GM12878 (cell line): ENCODE data around the gene FATE1. TPM values are rescaled to one million over a fixed set of nuclear protein-coding genes. Genes with fewer than 3 reads are reported as not detected.

Source experiments
- ATAC-seq: fragments of 200-7000 bp; cut with Tn5 transposase; 3 replicates; pipeline ENCODE4 v1.9.1; 2020; ENCODE audit warnings: mild to moderate bottlenecking, moderate library complexity
- BruUV-seq: library from RNA; stranded (reverse); fragments of 400-500 nt; replicated peaks from 2 replicates; lab custom pipeline; 2021; lab: Mats Ljungman, UMichigan
- CTCF ChIA-PET: fragments of 300-600 bp; sonication (Branson Sonifier 250); formaldehyde crosslinking; extraction: SDS; loops from one replicate; lab custom pipeline; 2021; ENCODE audit warnings: inconsistent platforms; lab: Yijun Ruan, JAX
- POLR2A ChIA-PET: fragments of 350-600 bp; formaldehyde crosslinking; extraction: SDS; loops from one replicate; lab custom pipeline; 2021; ENCODE audit warnings: inconsistent platforms; lab: Charles Lee
- RAD21 ChIA-PET: fragments of 300-600 bp; sonication (Branson Sonifier 250); formaldehyde crosslinking; loops from one replicate; lab custom pipeline; 2023; ENCODE audit warnings: antibody characterized with exemption; ENCODE audit not compliant: unreplicated experiment; lab: Charles Lee
- SMC1A ChIA-PET: fragments of 300-600 bp; sonication (Branson Sonifier 250); formaldehyde crosslinking; loops from one replicate; lab custom pipeline; 2023; ENCODE audit not compliant: unreplicated experiment, uncharacterized antibody; lab: Charles Lee
- DNase-seq: peaks from one replicate; pipeline ENCODE4 v3.0.0-alpha.2; 2011; ENCODE audit warnings: low read depth, low spot score
- FAIRE-seq: peaks from 3 replicates; lab custom pipeline; 2011; peaks lifted over from hg19 to GRCh38; lab: Jason Lieb, UNC
- H2AFZ ChIP-seq: 2 replicates; pipeline ENCODE4 v1.6.0; 2011; ENCODE audit warnings: low read depth, low read length, control low read depth; ENCODE audit not compliant: control insufficient read depth
- H3K27ac ChIP-seq: 2 replicates; pipeline ENCODE4 v1.5.1; 2011; ENCODE audit warnings: control low read depth; ENCODE audit not compliant: control insufficient read depth, insufficient read depth
- H3K27me3 ChIP-seq, 2 experiments: replicated peaks in 1 of 2; 2 replicates each; pipeline versions ENCODE4 v1.6.0 to v1.6.1; 2011; ENCODE audit warnings: low read length in 1 of 2; ENCODE audit not compliant: control insufficient read depth in 2 of 2, insufficient read depth in 2 of 2
- H3K36me3 ChIP-seq, 2 experiments: 2 replicates each; pipeline ENCODE4 v1.5.1; 2011; ENCODE audit warnings: low read length in 1 of 2; ENCODE audit not compliant: control insufficient read depth in 2 of 2, insufficient read depth in 2 of 2
- H3K4me1 ChIP-seq: 2 replicates; pipeline ENCODE4 v1.6.1; 2011; ENCODE audit warnings: mild to moderate bottlenecking, low read length, moderate library complexity, mixed read lengths; ENCODE audit not compliant: control insufficient read depth, insufficient read depth
- H3K4me2 ChIP-seq: 2 replicates; pipeline ENCODE4 v1.6.0; 2011; ENCODE audit warnings: control low read depth; ENCODE audit not compliant: control insufficient read depth, insufficient read depth
- H3K4me3 ChIP-seq: fragments of 200-600 bp; sonication (generic); 2 replicates; pipeline ENCODE4 v1.5.1; 2016
- H3K79me2 ChIP-seq: 2 replicates; pipeline ENCODE4 v1.6.0; 2011; ENCODE audit warnings: low read length; ENCODE audit not compliant: control insufficient read depth, insufficient read depth
- H3K9ac ChIP-seq: 2 replicates; pipeline ENCODE4 v1.8.0; 2011; ENCODE audit warnings: low read length, control low read depth, mixed read lengths; ENCODE audit not compliant: control insufficient read depth, insufficient read depth
- H3K9me3 ChIP-seq: replicated peaks from 3 replicates; pipeline ENCODE4 v1.5.1; 2011; ENCODE audit warnings: mild to moderate bottlenecking, low read length; ENCODE audit not compliant: control insufficient read depth, insufficient read depth
- H4K20me1 ChIP-seq: 2 replicates; pipeline ENCODE4 v1.6.0; 2011; ENCODE audit not compliant: control insufficient read depth, insufficient read depth
- CBX5 ChIP-seq: sonication (generic); IDR thresholded peaks from 2 replicates; pipeline ENCODE4 v1.6.1; 2016; ENCODE audit warnings: low read depth, moderate library complexity, mild to moderate bottlenecking, inconsistent platforms
- CHD1 ChIP-seq: IDR thresholded peaks from 2 replicates; pipeline ENCODE4 v1.6.1; 2012; ENCODE audit warnings: low read depth, low read length, improper control_type of control experiment
- CREM ChIP-seq: IDR thresholded peaks from 2 replicates; pipeline ENCODE4 v1.6.1; 2014; ENCODE audit warnings: antibody characterized with exemption, low read depth
- ELK1 ChIP-seq: IDR thresholded peaks from 2 replicates; pipeline ENCODE4 v1.6.1; 2012; ENCODE audit warnings: low read depth, low read length, improper control_type of control experiment
- ESRRA ChIP-seq: IDR thresholded peaks from 2 replicates; pipeline ENCODE4 v1.6.1; 2012; ENCODE audit warnings: mild to moderate bottlenecking, low read length, improper control_type of control experiment
- FOS ChIP-seq: IDR thresholded peaks from 3 replicates; pipeline ENCODE4 v1.6.1; 2011; ENCODE audit warnings: borderline replicate concordance; ENCODE audit not compliant: insufficient read length; ENCODE audit errors: extremely low read depth
- GABPA ChIP-seq: IDR thresholded peaks from 2 replicates; pipeline ENCODE4 v1.6.1; 2014; ENCODE audit warnings: antibody characterized with exemption, low read depth, mild to moderate bottlenecking, inconsistent platforms
- HDGF ChIP-seq: fragments of 450-650 bp; IDR thresholded peaks from 2 replicates; pipeline ENCODE4 v1.6.1; 2016; ENCODE audit warnings: antibody characterized with exemption
- MYC ChIP-seq: IDR thresholded peaks from 2 replicates; pipeline ENCODE4 v1.6.1; 2011; ENCODE audit warnings: mild to moderate bottlenecking, low read length, moderate library complexity, inconsistent platforms; ENCODE audit not compliant: insufficient read depth, insufficient replicate concordance, insufficient read length, severe bottlenecking
- NRF1 ChIP-seq: conservative IDR thresholded peaks from 2 replicates; pipeline ENCODE4 v1.6.1; 2011; ENCODE audit warnings: mild to moderate bottlenecking, low read depth, low read length, improper control_type of control experiment
- PAX8 ChIP-seq: fragments of 450-650 bp; IDR thresholded peaks from 2 replicates; pipeline ENCODE4 v1.6.1; 2017; ENCODE audit warnings: mild to moderate bottlenecking, moderate library complexity
- PRDM15 ChIP-seq: fragments of 450-650 bp; formaldehyde crosslinking; IDR thresholded peaks from 2 replicates; pipeline ENCODE4 v1.4.0; 2020; ENCODE audit warnings: mild to moderate bottlenecking, moderate library complexity
- SMAD1 ChIP-seq: fragments of 450-650 bp; IDR thresholded peaks from 2 replicates; pipeline ENCODE4 v1.6.1; 2018; ENCODE audit warnings: mild to moderate bottlenecking, low read depth; ENCODE audit not compliant: partially characterized antibody
- SMC3 ChIP-seq: IDR thresholded peaks from 2 replicates; pipeline ENCODE4 v1.6.1; 2011; ENCODE audit warnings: low read length, improper control_type of control experiment, borderline replicate concordance
- SPI1 ChIP-seq: IDR thresholded peaks from 2 replicates; pipeline ENCODE4 v1.6.1; 2011; ENCODE audit warnings: low read depth, mild to moderate bottlenecking, low read length, moderate library complexity, borderline replicate concordance; ENCODE audit not compliant: insufficient read depth
- SUZ12 ChIP-seq: fragments of 200-600 bp; sonication (generic); IDR thresholded peaks from one replicate; pipeline ENCODE4 v1.6.1; 2018; ENCODE audit warnings: antibody characterized with exemption, mild to moderate bottlenecking; ENCODE audit not compliant: unreplicated experiment
- ZBTB11 ChIP-seq: fragments of 450-650 bp; formaldehyde crosslinking; IDR thresholded peaks from 2 replicates; pipeline ENCODE4 v1.5.0; 2022; ENCODE audit warnings: mild to moderate bottlenecking, missing genetic modification characterization
- WGBS: methylation state at CpG from one replicate; pipeline ENCODE4 v1.1.6; 2016; ENCODE audit warnings: low lambda C conversion rate; ENCODE audit not compliant: insufficient replicate concordance, insufficient coverage; ENCODE audit errors: missing lambda C conversion rate; 5-methylcytosine and 5-hydroxymethylcytosine counted together
- in situ Hi-C: fragments of 300-500 bp; cut with MboI; formaldehyde crosslinking; loops from 9 replicates; pipeline ENCODE4 v1.14.3; 2018; ENCODE audit warnings: mixed read lengths
- intact Hi-C: fragments of 100-400 bp; cut with micrococcal nuclease; formaldehyde crosslinking; loops from one replicate; pipeline ENCODE4 v1.14.2; 2022; ENCODE audit not compliant: unreplicated experiment
- polyA plus RNA-seq, 11 experiments: library from polyadenylated mRNA; depleted of rRNA in 4 of 11; unstranded in 6 of 11; stranded (reverse) in 5 of 11; fragments of >200 nt; fragmentation: Nextera tagmentation in 4 of 11; fragmentation: Illumina TruSeq in 1 of 11; extraction: Ambion mirVana in 4 of 11; extraction: Trizol in 1 of 11; gene quantifications; 1 replicate in 1 of 11; 2 replicates in 10 of 11; pipeline versions ENCODE4 v1.2.1 to v1.2.3, GENCODE V29; 2011 to 2016; ENCODE audit warnings: inconsistent platforms in 2 of 11, missing spikeins in 2 of 11, low read depth in 1 of 11
- total RNA-seq, 4 experiments: library from RNA; depleted of rRNA in 3 of 4; stranded (reverse); fragments of >200 nt in 3 of 4; fragmentation: Illumina TruSeq in 1 of 4; extraction: Trizol in 1 of 4; gene quantifications; 2 replicates each; pipeline versions ENCODE4 v1.2.1 to v1.2.3, GENCODE V29; 2013 to 2021

Gene FATE1
- total and polyA plus RNA-seq, 10 of the 15 experiments (the other 5 are each of a cell fraction or from before 2014, with no cell fraction given) = 0.26 to 0.28 TPM; not detected in 8

- SMC1A ChIA-PET = no interaction called here
Observed at GRCh38 chrX:151741606-151742005, 25.8 kb downstream of the FATE1 start.

More at GRCh38 chrX:151741606-151742005, 25.8 kb downstream of the FATE1 start:
- H3K27ac ChIP-seq = no peak overlapping the region
- no peak for FAIRE-seq
- H2AFZ ChIP-seq = no peak overlapping the region
- no peak for ATAC-seq
- no peak for DNase-seq
- no peaks in the 10 kb centered on the region for H3K9me3 ChIP-seq
- in situ Hi-C loops = no loop called here
- no peaks in the 10 kb centered on the region for H3K36me3 ChIP-seq
- no TSS peak for BruUV-seq
- no peaks in the 10 kb centered on the region for H3K79me2 ChIP-seq
- H3K4me3 ChIP-seq = no peak overlapping the region
- intact Hi-C loops = no loop called here
- ChIA-PET CTCF (no interaction called here), POLR2A (no interaction called here), RAD21 (no interaction called here)
- H4K20me1 ChIP-seq = no peaks in the 10 kb centered on the region
- H3K27me3 ChIP-seq = no peaks in the 10 kb centered on the region; a peak in 1 of 4 replicates
- H3K4me1 ChIP-seq = no peaks in the 10 kb centered on the region
- H3K9ac ChIP-seq = no peak overlapping the region
- no peak overlapping the region for H3K4me2 ChIP-seq
- TF ChIP-seq SMC3 = no peak
- no peak for TF ChIP-seq CBX5
- no peak for TF ChIP-seq MYC
- TF ChIP-seq SUZ12 = no peak
- TF ChIP-seq CHD1 = no peak
- no peak for TF ChIP-seq ELK1
- no peak for TF ChIP-seq SPI1
- TF ChIP-seq FOS = no peak
- no peak for TF ChIP-seq GABPA
- TF ChIP-seq ZBTB11 (CRISPR knock-in tag) = no peak
- no peak for TF ChIP-seq SMAD1
- no peak for TF ChIP-seq HDGF
- TF ChIP-seq PRDM15 = no peak
- no peak for TF ChIP-seq NRF1
- no peak for TF ChIP-seq ESRRA
- TF ChIP-seq CREM = no peak
- TF ChIP-seq PAX8 = no peak
- 2% methylated on average over 4 of the region's 4 CpGs for WGBS
